HepG2 (cell line): Measurements from ENCODE around the gene UTP25. TPM values are rescaled to one million over a fixed set of nuclear protein-coding genes. Genes with fewer than 3 reads are reported as not detected.

ENCODE experiments used
- AFF4 ChIP-seq: sonication (generic); formaldehyde crosslinking; IDR thresholded peaks from 2 replicates; pipeline ENCODE4 v1.4.0; 2020; ENCODE audit warnings: missing genetic modification reagents
- AHR ChIP-seq: IDR thresholded peaks from 2 replicates; pipeline ENCODE4 v1.6.1; 2018; ENCODE audit warnings: missing genetic modification reagents, missing compliant biosample characterization
- AKAP8 ChIP-seq: sonication (generic); formaldehyde crosslinking; IDR thresholded peaks from 2 replicates; pipeline ENCODE4 v1.5.1; 2020; ENCODE audit warnings: mild to moderate bottlenecking, missing genetic modification reagents
- FOXP1 ChIP-seq, 2 experiments: fragments of 450-650 bp in 1 of 2; IDR thresholded peaks; 2 replicates each; pipeline ENCODE4 v1.6.1; 2017 to 2018; ENCODE audit warnings: antibody characterized with exemption in 1 of 2
- HINFP ChIP-seq: sonication (generic); formaldehyde crosslinking; IDR thresholded peaks from 2 replicates; pipeline ENCODE4 v1.4.0; 2020; ENCODE audit warnings: low read depth, mild to moderate bottlenecking, missing genetic modification reagents
- KAT8 ChIP-seq: IDR thresholded peaks from 2 replicates; pipeline ENCODE4 v1.6.1; 2016; ENCODE audit warnings: missing genetic modification reagents, missing compliant biosample characterization
- KDM5B ChIP-seq: sonication (generic); formaldehyde crosslinking; IDR thresholded peaks from 2 replicates; pipeline ENCODE4 v1.4.0; 2020; ENCODE audit warnings: missing genetic modification reagents, mild to moderate bottlenecking, borderline replicate concordance
- PHF8 ChIP-seq: sonication (generic); formaldehyde crosslinking; IDR thresholded peaks from 2 replicates; pipeline ENCODE4 v1.5.0; 2020; ENCODE audit warnings: missing genetic modification reagents
- TARDBP ChIP-seq: sonication (generic); formaldehyde crosslinking; IDR thresholded peaks from 2 replicates; pipeline ENCODE4 v1.8.0; 2022; ENCODE audit warnings: mild to moderate bottlenecking, missing genetic modification reagents
- TP53 ChIP-seq: sonication (generic); formaldehyde crosslinking; conservative IDR thresholded peaks from 2 replicates; pipeline ENCODE4 v1.4.0; 2020; ENCODE audit warnings: missing genetic modification reagents
- ZNF10 ChIP-seq: sonication (generic); formaldehyde crosslinking; IDR thresholded peaks from 2 replicates; pipeline ENCODE4 v1.4.0; 2020; ENCODE audit warnings: mild to moderate bottlenecking, low read depth, missing genetic modification reagents, borderline replicate concordance
- ZNF7 ChIP-seq: IDR thresholded peaks from 2 replicates; pipeline ENCODE4 v1.6.1; 2016; ENCODE audit warnings: missing biosample characterization, missing genetic modification reagents
- ZNF780A ChIP-seq: sonication (generic); formaldehyde crosslinking; IDR thresholded peaks from 2 replicates; pipeline ENCODE4 v1.8.0; 2022; ENCODE audit warnings: mild to moderate bottlenecking, missing genetic modification reagents, moderate library complexity
- polyA plus RNA-seq, 8 experiments: library from polyadenylated mRNA; depleted of rRNA in 3 of 8; stranded (reverse) in 7 of 8; unstranded in 1 of 8; fragments of >200 nt; fragmentation: Illumina TruSeq in 4 of 8; extraction: Trizol in 4 of 8; gene quantifications; 2 replicates each; pipeline versions ENCODE4 v1.2.1 to v1.2.3, GENCODE V29; 2011 to 2016; ENCODE audit warnings: low read depth in 4 of 8, missing spikeins in 1 of 8, mixed read lengths in 1 of 8; ENCODE audit not compliant: insufficient read depth in 1 of 8
- total RNA-seq, 5 experiments: library from RNA; depleted of rRNA; stranded (reverse); fragments of >200 nt; fragmentation: Illumina TruSeq; extraction: Trizol; gene quantifications; 2 replicates each; pipeline ENCODE4 v1.2.3, GENCODE V29; 2016; ENCODE audit warnings: low read depth in 1 of 5
- TF ChIP-seq, protein P1 (sequence below): sonication (generic); formaldehyde crosslinking; IDR thresholded peaks from 2 replicates; pipeline ENCODE4 v1.4.0; 2020; ENCODE audit warnings: mild to moderate bottlenecking, missing genetic modification reagents
- TF ChIP-seq, protein P2 (sequence below): sonication (generic); formaldehyde crosslinking; IDR thresholded peaks from 2 replicates; pipeline ENCODE4 v1.5.0; 2020; ENCODE audit warnings: mild to moderate bottlenecking, missing genetic modification reagents
- TF ChIP-seq, protein P3 (sequence below): sonication (generic); formaldehyde crosslinking; IDR thresholded peaks from 2 replicates; pipeline ENCODE4 v1.8.0; 2022; ENCODE audit warnings: low read depth, missing genetic modification reagents

Gene UTP25
- total and polyA plus RNA-seq, 2 of the 13 experiments (the other 11 are each of a cell fraction or from before 2014, with no cell fraction given) = 4.8 to 5.7 TPM

- TF ChIP-seq AFF4 (CRISPR knock-in tag) (no peak), TARDBP (CRISPR knock-in tag) (peak; percentile 64; the same call in 1 of the 2 replicates), HINFP (CRISPR knock-in tag) (no peak), TP53 (CRISPR knock-in tag) (no peak), PHF8 (peak; percentile 44), FOXP1 (IDR thresholded peaks at IDR 0.05) (no peak), FOXP1 (CRISPR knock-in tag; IDR thresholded peaks at IDR 0.05) (no peak), ZNF7 (CRISPR knock-in tag) (no peak), KDM5B (CRISPR knock-in tag) (no peak), ZNF780A (CRISPR knock-in tag) (no peak), ZNF10 (CRISPR knock-in tag) (no peak), AKAP8 (no peak), AHR (CRISPR knock-in tag) (no peak), KAT8 (CRISPR knock-in tag) (peak; percentile 93)
- TF ChIP-seq, protein P1, sequence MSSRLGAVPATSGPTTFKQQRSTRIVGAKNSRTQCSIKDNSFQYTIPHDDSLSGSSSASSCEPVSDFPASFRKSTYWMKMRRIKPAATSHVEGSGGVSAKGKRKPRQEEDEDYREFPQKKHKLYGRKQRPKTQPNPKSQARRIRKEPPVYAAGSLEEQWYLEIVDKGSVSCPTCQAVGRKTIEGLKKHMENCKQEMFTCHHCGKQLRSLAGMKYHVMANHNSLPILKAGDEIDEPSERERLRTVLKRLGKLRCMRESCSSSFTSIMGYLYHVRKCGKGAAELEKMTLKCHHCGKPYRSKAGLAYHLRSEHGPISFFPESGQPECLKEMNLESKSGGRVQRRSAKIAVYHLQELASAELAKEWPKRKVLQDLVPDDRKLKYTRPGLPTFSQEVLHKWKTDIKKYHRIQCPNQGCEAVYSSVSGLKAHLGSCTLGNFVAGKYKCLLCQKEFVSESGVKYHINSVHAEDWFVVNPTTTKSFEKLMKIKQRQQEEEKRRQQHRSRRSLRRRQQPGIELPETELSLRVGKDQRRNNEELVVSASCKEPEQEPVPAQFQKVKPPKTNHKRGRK (CRISPR knock-in tag) = no peak
- TF ChIP-seq, protein P2, sequence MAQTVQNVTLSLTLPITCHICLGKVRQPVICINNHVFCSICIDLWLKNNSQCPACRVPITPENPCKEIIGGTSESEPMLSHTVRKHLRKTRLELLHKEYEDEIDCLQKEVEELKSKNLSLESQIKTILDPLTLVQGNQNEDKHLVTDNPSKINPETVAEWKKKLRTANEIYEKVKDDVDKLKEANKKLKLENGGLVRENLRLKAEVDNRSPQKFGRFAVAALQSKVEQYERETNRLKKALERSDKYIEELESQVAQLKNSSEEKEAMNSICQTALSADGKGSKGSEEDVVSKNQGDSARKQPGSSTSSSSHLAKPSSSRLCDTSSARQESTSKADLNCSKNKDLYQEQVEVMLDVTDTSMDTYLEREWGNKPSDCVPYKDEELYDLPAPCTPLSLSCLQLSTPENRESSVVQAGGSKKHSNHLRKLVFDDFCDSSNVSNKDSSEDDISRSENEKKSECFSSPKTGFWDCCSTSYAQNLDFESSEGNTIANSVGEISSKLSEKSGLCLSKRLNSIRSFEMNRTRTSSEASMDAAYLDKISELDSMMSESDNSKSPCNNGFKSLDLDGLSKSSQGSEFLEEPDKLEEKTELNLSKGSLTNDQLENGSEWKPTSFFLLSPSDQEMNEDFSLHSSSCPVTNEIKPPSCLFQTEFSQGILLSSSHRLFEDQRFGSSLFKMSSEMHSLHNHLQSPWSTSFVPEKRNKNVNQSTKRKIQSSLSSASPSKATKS (CRISPR knock-in tag) = no peak
- TF ChIP-seq, protein P3, sequence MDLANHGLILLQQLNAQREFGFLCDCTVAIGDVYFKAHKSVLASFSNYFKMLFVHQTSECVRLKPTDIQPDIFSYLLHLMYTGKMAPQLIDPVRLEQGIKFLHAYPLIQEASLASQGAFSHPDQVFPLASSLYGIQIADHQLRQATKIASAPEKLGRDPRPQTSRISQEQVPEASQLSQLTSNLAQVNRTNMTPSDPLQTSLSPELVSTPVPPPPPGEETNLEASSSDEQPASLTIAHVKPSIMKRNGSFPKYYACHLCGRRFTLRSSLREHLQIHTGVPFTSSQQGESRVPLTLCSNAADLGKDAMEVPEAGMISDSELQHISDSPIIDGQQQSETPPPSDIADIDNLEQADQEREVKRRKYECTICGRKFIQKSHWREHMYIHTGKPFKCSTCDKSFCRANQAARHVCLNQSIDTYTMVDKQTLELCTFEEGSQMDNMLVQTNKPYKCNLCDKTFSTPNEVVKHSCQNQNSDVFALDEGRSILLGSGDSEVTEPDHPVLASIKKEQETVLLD (CRISPR knock-in tag) = no peak
These were observed 43.3 kb upstream of the UTP25 start, which contains the start of gene C1orf74 (continued) for GRCh38 chr1:209784265-209785169.
